ENCODE results near the gene LMNA.

The LMNA gene

DNA sequence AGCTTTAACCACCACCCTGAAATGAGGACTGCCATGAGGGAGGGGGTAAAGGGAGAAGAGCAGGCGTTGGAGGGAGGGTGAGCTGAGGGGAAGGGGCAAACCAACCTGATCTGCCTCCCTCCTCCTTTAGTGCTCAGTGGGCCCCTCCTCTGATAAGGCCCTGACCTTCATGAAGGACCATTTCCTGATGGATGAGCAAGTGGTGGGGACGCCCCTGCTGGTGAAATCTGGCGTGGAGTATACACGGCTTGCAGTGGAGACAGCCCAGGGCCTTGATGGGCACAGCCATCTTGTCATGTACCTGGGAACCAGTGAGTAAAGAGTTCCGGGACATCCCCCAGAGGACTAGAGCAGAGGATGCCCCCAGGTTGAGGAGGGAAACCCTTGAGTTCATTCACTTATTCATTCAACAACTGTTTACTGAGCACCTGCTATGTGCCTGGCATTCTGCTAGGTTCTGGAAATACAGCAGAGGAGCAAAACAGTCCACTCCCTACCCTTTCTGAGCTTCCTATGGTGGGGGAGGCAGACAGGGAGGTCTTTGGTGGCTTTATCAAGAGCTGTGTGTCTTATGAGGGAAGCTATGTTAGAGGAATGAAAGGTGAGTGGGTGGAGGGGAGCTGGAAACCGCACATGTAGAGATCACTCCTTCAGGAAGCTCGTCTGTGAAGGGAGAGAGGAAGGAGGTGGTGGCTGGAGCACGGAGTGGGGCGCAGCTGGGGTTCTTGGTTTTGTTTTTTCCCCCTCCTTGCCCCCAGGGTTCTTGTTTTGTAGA lies 58.4 kb downstream of the LMNA start:
- no peak overlapping the region for H3K4me2 ChIP-seq (ENCODE audit: insufficient read depth, low read length)
- H3K9ac ChIP-seq (ENCODE audit: low read depth, low read length): no peak overlapping the region

GRCh38 chr1:156176610-156177210 lies 62.2 kb downstream of the LMNA start:
- DNase-seq (no peak), ATAC-seq (ENCODE audit: insufficient read depth, low read depth) (no peak)
- Histone ChIP-seq H3K4me2 (ENCODE audit: insufficient read depth, low read length) (no peak overlapping the region), H4K20me1 (ENCODE audit: insufficient read depth, low read length) (no peaks in the 10 kb centered on the region), H2AFZ (ENCODE audit: low read depth, low read length) (no peak overlapping the region), H3K27ac (ENCODE audit: low read length) (no peak overlapping the region), H3K9me3 (ENCODE audit: insufficient read depth, low read length, severe bottlenecking) (no peaks in the 10 kb centered on the region), H3K4me1 (ENCODE audit: insufficient read depth, low read length) (no peaks in the 10 kb centered on the region), H3K9ac (ENCODE audit: low read depth, low read length) (no peak overlapping the region), H3K36me3 (ENCODE audit: insufficient read depth, low read length) (no peaks in the 10 kb centered on the region), H3K79me2 (ENCODE audit: insufficient read depth, low read length) (no peaks in the 10 kb centered on the region), H3K4me3 (ENCODE audit: low read depth in 1 of 2, low read length in 2 of 2) (no peak overlapping the region), H3K27me3 (ENCODE audit: insufficient read depth, low read length, poor library complexity) (peaks cover 5% of the 10 kb centered on the region)
- TF ChIP-seq EZH2 (IDR thresholded peaks at IDR 0.05; ENCODE audit: borderline replicate concordance, low read depth, low read length, severe bottlenecking): no peak
- TF ChIP-seq CTCF (IDR thresholded peaks at IDR 0.05; ENCODE audit: borderline replicate concordance, extremely low read depth, low read length, poor library complexity, severe bottlenecking): no peak

More for the DNA sequence above, 58.4 kb downstream of the LMNA start:
- Histone ChIP-seq H3K79me2 (ENCODE audit: insufficient read depth, low read length) (no peaks in the 10 kb centered on the region), H3K4me3 (ENCODE audit: low read depth in 1 of 2, low read length in 2 of 2) (no peak overlapping the region), H3K36me3 (ENCODE audit: insufficient read depth, low read length) (no peaks in the 10 kb centered on the region), H3K4me1 (ENCODE audit: insufficient read depth, low read length) (no peaks in the 10 kb centered on the region), H3K9me3 (ENCODE audit: insufficient read depth, low read length, severe bottlenecking) (no peaks in the 10 kb centered on the region), H4K20me1 (ENCODE audit: insufficient read depth, low read length) (no peaks in the 10 kb centered on the region), H2AFZ (ENCODE audit: low read depth, low read length) (no peak overlapping the region), H3K27me3 (ENCODE audit: insufficient read depth, low read length, poor library complexity) (peaks cover 5% of the 10 kb centered on the region), H3K27ac (ENCODE audit: low read length) (no peak overlapping the region)
- no peak for TF ChIP-seq EZH2 (IDR thresholded peaks at IDR 0.05; ENCODE audit: borderline replicate concordance, low read depth, low read length, severe bottlenecking)
- no peak for TF ChIP-seq CTCF (IDR thresholded peaks at IDR 0.05; ENCODE audit: borderline replicate concordance, extremely low read depth, low read length, poor library complexity, severe bottlenecking)
- ATAC-seq (ENCODE audit: insufficient read depth, low read depth): 0 out of 3 replicates have a peak, but pooled peaks have one; percentile 22
- DNase-seq: no peak

- H3K9me3 ChIP-seq (ENCODE audit: insufficient read depth, low read length, severe bottlenecking): no peaks in the 10 kb centered on the region
- H3K27me3 ChIP-seq (ENCODE audit: insufficient read depth, low read length, poor library complexity): peaks cover 5% of the 10 kb centered on the region
- no peak overlapping the region for H3K27ac ChIP-seq (ENCODE audit: low read length)
- no peak overlapping the region for H2AFZ ChIP-seq (ENCODE audit: low read depth, low read length)
- no peaks in the 10 kb centered on the region for H3K79me2 ChIP-seq (ENCODE audit: insufficient read depth, low read length)
- no peaks in the 10 kb centered on the region for H4K20me1 ChIP-seq (ENCODE audit: insufficient read depth, low read length)
- TF ChIP-seq EZH2 (IDR thresholded peaks at IDR 0.05; ENCODE audit: borderline replicate concordance, low read depth, low read length, severe bottlenecking) (no peak), CTCF (IDR thresholded peaks at IDR 0.05; ENCODE audit: borderline replicate concordance, extremely low read depth, low read length, poor library complexity, severe bottlenecking) (no peak)
- ATAC-seq (ENCODE audit: insufficient read depth, low read depth) (peak; percentile 87), DNase-seq (peak; percentile 42)
- no peak overlapping the region for H3K4me2 ChIP-seq (ENCODE audit: insufficient read depth, low read length)
- H3K36me3 ChIP-seq (ENCODE audit: insufficient read depth, low read length): no peaks in the 10 kb centered on the region
- H3K4me3 ChIP-seq (ENCODE audit: low read depth in 1 of 2, low read length in 2 of 2): no peak overlapping the region
- no peaks in the 10 kb centered on the region for H3K4me1 ChIP-seq (ENCODE audit: insufficient read depth, low read length)
- H3K9ac ChIP-seq (ENCODE audit: low read depth, low read length): no peak overlapping the region
Measured at GRCh38 chr1:156177919-156178654, 63.6 kb downstream of the LMNA start.

Measured in DND-41 (cell line).